ENCODE results near the gene SSR4.

GRCh38 chrX:153773741-153774575 lies 20.5 kb upstream of the SSR4 start:
- no peak for TF ChIP-seq CTCF (conservative IDR thresholded peaks at IDR 0.05)
- TF ChIP-seq ZFX (IDR thresholded peaks at IDR 0.05) = no peak

Data from C4-2B (cell line).